HG03442 (cell line): Measurements from ENCODE around the gene IRAK3.
A peak's percentile ranks its signal among the peaks of the same experiment; 100 is the strongest.

Source experiments
- ATAC-seq: cut with Tn5 transposase; IDR thresholded peaks from one replicate; pipeline ENCODE4 v1.9.1; 2021; ENCODE audit warnings: mild to moderate bottlenecking, moderate library complexity; ENCODE audit not compliant: unreplicated experiment

Gene IRAK3

DNA sequence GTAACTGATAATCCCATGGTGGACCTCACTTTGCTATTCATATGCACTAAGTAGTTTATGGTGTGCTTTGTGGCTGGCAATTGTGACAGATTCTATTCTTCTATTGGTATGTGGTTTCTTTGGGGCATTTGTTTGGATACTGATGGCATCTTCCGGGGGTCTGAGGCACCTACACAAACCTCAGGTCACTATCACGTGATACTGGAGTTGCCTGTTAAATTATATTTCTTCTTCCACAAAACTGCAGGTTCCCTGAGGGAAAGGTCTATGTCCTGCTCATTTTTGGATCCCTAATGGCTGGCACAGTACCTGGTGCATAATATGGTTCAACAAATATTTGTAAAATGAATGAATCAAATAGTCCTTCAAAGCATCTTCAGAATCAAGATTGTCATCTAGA lies 63.8 kb downstream of the IRAK3 start:
- ATAC-seq: no peak

DNA sequence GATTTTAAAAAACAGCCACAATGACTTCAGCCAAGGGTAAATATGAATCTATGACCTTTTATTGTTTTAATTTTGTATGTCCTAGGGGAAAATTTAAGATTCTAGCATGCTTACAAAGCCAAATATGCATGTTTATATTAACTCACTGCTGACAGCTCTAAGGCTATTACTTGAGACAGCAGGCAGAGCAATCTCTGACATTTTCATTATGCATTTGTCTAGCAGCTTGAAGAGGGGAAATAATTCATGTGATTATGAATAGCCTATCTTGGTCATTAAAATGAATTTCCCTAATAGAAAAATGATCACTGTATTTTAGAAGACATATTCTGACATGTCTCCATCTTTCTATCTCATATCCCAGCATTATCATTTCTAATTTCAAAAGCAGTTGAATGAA lies 66.7 kb downstream of the IRAK3 start:
- no peak for ATAC-seq

DNA sequence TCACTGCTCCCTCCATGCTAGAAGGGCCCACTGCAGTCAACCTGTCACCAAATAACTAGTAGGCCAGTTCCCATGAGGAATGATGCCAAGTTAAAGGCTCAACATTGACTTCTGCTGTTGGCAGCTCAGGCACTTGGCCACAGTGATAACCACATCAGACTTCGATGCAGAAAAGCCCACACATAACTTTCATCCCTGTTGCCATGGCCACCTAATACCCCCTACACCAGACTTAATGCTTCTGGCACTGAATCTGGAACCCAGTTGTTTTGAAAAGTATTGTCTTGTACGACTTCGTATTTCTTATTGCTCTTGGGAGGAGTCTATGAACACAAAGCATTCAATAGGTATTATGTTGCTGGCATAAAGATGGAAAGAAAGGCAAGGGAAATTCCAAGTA lies 69.0 kb downstream of the IRAK3 start:
- no peak for ATAC-seq

DNA sequence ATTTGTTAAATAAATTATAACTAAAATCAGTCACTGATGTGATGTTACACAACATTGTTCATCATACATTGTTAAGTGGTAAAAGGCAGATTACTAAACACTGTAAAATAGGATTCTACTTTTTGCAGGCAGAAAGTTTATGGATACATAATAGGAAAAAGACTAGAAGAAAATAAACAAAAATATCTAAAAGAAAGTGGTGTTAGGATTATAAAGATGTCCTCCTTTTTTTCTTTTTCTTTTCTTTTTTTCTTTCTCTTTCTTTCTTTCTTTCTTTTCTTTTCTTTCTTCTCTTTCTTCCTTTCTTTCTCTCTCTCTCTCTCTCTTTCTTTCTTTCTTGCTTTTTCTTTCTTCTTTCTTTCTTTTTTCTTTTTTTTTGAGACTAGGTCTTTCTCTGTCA lies 73.7 kb downstream of the IRAK3 start:
- ATAC-seq: no peak

DNA sequence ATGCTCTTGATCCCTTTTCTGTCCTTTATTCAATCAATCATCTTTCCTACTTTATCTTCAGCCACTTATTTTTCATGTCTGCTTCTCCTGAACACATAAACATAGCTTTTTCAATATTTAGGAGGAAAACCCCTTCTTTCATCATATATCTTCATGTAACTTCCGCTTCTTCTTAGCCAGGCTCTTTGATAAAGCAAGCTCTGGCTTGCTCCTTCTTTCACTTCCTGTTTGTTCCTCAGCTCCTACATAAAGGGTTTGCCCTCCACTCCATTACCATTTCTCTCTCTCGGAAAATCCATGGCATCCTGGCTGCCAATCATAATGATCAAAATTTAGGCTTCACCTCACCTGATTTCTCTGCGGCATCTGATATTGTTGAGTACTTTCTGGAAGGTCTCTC lies 79.5 kb downstream of the IRAK3 start:
- ATAC-seq: peak; percentile 57

DNA sequence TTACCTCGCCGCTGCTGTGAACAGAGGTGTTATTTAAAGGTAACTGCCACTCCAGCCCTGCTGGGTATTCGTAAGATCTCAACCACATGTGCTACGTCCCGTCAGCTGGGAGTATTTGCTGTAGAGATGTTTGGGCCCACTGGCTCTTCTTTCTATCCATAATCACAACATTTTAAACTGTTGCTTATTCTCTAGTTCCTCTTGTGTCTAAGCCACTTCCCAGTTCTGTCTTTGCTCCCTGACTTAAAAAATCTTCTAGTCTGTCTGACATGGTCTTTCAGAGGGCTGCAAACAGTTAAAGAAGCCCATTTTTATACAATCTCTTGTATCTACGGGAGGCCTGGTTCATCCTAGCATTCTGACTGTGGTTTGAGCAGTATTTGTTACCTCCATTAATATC lies 80.1 kb downstream of the IRAK3 start:
- ATAC-seq: no peak

DNA sequence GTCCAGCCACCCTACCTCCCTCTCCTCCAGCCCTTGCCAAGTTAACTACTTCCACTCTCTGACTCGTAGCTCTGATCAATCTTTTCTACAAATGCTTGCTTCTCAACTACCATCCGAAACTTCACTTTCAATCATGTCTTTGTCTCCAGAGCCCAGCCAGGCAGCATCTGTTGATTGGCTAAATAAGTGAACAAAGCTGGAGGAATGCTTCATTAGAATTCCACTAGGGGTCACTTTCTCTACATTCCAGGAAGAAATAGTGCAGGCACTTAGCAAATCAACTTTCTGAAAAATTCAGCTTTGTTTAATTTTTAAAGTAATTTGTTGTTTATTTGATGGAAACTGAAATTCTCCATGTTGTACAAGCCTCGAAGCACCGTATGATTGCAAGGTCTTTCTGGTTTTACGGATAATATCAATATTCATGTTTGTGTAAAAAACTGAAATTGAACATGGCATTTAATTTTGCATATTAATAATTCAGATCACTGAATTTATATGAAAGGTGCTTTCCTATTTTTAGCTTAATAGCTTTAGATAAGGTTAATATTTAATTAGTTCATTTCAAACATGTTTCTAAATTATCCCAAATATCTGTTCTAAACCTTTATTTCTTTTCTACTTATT lies 80.9 kb downstream of the IRAK3 start:
- no peak for ATAC-seq

DNA sequence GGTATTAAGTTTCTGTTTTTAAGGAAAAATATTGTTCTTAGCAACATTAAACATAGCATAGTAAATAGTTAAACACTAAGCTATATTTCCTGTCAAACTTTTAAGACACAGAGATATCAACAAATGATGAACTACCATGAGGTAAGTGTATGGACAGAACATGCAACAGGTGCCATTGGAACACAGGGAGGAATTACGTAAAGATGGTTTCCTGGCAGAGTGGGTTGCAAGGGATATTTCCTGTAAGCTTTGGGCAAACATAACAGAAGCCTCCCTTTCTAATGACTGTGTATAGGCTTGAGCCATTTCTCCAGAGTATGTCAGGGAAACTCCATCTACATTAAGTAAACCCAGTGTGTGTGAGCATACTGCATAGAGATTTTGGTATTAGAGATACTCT lies 81.6 kb downstream of the IRAK3 start:
- no peak for ATAC-seq

DNA sequence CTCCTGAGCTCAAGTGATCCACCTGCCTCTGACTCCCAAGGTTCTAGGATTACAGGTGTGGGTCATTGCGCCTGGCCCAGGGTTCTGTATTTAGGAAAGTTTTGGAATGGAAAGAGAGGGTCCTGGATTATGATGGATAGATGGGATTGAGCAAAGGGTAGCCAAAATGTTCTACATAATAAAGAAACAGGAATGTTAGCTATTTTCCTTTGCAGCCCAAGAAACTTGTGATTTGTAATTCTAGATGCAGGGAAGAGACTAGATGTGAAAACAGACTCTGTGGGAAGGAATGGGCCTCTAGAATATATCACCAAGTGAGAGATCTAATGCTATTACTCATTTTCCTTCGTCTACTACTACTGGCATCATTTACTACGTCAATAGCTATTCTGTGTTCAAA lies 83.6 kb downstream of the IRAK3 start:
- ATAC-seq: no peak

DNA sequence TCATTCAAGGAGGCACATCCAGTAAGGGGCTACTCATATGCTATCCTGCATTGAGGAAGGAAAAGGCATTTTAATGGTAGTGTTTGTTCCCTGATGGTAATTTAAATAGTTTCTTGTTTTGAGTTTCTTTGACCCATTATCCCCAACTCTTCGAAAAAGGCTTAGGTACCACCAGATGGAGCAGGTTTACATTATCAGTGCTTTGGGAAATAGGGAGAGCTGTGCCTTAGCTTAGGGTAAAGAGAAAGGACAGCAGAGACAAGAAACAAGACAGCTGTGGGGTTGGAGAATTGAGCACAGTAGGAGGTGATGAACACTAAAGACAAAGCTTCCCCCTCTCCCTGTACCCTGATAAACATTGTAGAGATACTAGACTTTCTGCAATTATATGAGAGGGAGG lies 84.1 kb downstream of the IRAK3 start:
- ATAC-seq: no peak

DNA sequence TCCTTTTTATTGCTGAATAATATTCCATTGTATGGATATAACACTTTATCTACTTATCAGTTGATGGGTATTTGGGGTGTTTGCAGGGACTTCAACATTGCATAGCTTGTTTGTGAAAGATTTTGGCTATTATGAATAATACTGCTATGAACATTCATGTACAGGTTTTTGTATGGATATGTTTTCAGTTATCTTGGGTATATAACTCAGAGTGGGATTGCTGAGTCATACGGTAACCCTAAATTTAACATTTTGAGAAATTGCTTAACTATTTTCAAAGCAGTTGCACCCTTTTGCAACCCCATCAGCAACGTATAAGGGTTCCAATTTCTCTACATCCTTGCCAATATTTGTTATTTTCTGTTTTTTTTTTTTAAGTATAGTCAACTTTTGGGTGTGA lies 86.0 kb downstream of the IRAK3 start:
- ATAC-seq: no peak

DNA sequence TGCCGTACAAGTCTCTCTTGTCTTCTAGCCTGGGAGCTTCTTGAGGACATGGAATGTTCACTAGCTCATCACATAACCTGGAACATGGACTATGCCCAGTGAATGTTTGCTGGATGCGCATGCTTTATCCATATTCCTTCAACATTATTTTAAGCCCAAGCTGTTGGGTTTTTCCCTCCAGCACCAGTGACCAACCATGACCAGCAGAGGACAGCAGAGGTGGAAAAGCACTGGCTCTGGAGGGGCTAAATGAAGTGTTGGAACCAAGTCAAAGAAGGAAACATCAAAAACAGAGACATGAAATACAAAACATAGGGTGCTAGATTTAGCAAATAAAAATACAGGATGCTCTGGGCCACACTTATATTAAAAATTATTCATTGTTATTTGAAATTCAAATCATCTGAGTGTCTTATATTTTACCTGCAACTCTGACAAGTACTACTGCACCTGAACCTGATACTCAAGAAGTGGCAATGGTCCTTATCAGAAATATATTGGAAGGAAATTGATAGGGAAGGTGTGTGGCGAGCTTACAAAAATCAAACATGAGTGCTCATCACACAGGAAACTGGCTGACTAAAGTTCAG lies 90.2 kb downstream of the IRAK3 start:
- ATAC-seq: no peak

DNA sequence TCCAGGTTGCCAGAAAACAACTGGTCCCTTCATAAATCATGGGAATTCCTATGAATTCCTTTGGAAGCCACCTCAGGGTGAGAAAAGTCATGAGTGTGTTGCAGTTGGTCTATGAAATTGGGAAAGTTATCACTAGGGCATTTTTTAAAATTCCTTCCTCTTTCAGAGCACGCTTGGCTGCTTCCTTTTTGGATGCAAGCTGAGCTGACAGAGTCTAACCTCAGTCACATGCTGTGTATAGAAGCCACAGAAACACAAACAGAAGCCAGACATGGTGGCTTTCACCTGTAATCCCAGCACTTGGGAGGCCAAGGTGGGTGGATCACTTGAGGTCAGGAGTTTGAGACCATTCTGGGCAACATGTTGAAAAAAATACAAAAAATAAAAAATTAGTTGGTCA lies 91.5 kb downstream of the IRAK3 start:
- no peak for ATAC-seq

DNA sequence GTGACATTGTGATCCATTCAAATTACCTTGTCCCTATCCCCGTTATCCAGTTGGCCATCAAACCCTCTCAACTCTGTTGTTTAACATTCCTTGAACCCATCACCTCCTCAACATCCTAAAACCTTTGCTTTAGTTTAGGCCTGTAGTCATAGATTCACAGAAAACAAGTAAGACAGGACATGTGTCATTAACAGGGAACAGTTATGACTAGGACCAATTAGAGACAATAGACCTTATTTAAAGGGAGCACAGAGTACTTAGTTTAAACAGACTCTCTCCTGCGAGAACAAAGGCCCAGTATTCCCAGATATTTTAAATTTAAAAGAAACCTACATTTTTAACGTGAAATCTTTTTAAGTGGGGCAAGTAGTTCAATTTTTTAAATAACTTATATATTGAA lies 93.2 kb downstream of the IRAK3 start:
- ATAC-seq: no peak

DNA sequence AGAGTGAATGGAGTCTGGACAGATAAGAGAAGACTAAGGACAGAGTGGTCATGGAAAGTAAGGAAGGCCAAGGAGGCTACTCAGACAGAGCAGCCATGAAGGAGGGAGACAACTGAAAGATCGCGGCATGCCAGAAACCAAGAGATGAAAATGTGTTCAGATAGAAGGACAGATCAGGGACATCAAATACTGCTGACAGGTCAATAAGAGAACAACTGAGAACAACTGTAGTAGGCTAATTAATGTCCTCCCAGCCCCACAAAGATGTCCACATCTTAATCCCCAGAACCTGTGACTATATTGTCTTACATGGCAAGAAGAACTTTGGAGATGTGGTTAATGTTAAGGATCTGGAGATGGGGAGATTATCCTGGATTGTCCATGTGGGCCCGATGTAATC lies 98.3 kb downstream of the IRAK3 start:
- no peak for ATAC-seq

DNA sequence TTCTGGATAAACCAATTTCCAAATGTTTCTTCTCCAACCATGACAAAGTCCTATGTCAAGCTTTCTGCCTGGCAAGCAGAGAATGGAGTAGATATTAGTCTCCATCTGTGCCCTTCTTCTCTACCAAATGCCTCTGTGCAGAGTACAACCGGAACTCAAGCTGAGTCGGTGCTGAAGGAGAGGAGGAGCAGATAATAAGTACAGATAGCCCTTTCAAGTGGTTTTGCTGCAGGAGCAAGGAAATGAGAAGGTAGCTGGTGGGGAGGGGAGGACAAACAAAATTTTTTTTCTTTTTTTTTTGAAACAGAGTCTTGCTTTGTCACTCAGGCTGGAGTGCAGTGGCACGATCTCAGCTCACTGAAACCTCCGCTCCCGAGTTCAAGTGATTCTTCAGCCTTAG lies 99.1 kb downstream of the IRAK3 start:
- no peak for ATAC-seq

DNA sequence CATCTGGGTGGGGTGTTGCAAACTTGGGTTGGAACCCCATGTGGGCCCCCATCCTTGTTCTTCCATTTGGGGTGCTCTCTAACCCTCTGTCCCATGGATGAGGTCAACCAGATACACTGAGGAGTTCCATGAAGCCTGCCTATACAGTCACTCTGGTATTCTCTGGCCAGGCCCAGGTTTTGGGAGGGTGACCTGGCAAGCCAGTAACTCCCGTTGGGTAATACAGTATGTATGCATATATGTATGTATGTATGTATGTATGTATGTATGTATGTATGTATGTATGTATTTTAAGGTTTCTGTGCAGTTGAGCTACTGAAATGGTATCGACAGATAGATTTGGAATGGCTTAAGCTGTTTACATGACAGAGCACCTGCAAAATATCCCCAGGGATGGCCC lies 100.5 kb downstream of the IRAK3 start:
- no peak for ATAC-seq

DNA sequence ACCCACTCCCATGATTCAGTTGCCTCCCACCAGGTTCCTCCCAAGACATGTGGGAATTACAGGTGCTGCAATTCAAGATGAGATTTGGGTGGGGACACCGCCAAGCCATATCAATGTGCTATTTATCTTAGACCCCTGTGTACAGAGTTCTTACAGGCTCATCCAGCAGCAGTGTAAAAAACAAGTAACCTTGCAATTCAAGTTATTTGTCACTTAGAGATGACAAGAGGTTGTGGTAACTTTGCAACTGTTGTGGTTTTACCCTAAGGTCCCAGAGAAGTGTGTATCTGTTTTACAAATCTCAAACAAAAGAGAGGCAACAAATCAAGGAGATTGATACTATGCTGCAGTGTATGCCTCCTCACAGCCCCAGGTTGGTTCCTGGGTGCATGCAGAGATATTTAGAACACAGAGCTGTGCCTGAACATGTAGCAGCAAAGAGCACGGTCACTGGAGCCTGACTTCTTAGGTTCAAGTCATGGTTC lies 101.7 kb downstream of the IRAK3 start:
- ATAC-seq: no peak

DNA sequence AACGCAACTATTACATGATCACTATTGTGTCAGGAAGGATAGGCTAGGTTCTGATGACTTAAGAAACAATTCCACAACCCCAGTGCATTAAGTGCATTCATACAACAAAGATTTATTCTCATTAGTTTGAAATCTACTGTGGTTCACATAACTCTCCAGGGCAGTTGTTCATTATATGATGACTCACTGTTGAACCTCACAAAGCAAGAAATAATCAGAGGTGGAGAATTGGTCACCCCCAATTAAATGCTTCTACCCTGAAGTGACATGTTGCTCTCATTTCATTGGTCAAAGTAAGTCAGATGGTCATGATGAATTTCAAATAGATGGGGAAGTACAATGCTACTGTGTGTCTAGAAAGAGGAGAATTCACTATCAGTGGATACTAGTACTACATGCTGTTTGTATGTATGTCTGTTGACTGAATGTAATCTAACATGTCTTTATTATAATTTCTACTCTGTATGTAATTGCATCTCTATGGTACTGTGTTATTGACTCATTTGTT lies 107.2 kb downstream of the IRAK3 start:
- ATAC-seq: no peak

DNA sequence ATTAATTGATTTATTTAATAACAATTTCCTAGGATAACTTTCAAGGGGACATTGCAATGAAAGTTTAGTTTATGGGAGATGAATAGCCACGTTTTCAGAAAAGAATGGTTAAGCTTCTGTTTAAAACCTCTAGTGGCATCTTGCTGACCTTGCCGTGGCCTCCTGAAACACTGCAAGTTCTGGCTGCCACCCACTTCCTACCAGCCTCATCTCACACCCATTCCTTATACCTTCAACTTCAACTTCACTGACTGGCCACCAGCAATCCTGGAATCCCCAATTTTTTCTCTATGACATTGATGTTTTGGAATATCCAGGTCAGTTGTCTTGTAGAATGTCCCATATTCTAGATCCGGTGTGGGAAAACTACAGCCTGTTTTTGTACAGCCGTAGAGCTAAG lies 108.1 kb downstream of the IRAK3 start:
- ATAC-seq: no peak

DNA sequence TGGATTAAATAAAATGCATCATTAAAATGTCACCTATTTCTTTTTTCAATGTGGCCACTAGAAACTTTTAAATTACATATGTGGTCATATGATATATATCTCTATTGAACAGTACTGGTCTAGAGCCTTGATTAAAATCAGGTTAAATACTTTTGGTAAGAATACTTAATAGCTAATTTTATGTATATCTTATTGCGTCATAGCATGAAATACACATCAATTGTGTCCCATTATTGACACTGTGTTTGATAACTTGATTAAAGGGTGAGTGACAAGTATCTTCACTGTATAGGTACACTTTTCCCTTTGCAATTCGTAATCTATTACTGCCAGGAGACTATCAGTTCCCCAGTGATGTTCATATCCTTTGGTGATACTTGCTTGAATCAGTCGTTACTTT lies 108.9 kb downstream of the IRAK3 start:
- ATAC-seq: no peak

DNA sequence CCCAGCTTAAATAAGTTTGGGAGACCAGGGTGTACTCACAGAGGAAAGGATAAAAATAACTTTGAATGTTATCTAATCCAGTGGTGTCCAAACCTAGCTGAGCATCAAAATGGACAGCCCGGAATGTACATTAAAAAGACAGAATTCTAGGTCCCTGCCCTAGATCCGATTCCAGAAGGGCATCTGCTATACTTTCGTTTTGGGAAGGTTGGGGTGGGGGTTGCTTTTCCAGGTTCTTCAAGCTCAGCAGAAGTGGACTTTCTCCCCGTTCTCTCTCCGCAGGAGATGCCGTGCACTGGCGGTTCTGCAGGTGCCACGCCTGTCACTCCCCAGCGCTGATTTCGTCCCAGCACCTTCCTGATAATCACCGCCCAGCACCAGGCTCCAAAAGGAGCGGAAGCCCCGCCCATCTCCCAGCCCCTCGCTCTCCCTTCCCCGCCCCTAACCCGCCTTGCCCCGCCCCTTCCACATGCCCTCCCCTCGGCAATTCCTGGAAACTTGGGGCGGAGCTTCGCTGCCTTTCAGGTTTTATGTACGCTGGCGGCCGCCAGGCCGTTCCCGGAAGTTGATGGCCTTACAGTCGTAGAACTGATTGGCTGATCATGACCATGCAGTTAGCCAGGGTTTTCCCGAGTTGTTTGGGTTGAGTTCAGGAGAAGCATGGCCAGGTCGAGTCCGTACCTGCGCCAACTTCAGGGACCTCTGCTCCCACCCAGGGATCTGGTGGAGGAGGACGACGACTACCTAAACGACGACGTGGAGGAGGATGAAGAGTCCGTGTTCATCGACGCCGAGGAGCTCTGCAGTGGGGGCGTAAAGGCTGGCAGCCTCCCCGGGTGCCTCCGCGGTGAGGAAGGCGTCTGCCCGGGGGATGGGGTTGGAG lies 113.2 kb downstream of the IRAK3 start, which contains the start of gene HELB:
Gene HELB (plus strand): TSS at position 550 of the 883 bp plus-strand sequence. CDS start 111 bp downstream, at position 661.
- peak; percentile 93 for ATAC-seq
